Duodenal mucosa (tissue), 2 donors: ENCODE data around the gene KLF11.

Source experiments
- H3K27ac ChIP-seq: one replicate; pipeline ENCODE4 v1.7.0; 2013; ENCODE audit warnings: low read depth, low read length
- H3K27me3 ChIP-seq, 2 donors: one replicate each; pipeline ENCODE4 v1.7.0; 2013; ENCODE audit warnings: low read length in 2 of 2, control low read depth in 1 of 2; ENCODE audit not compliant: insufficient read depth in 2 of 2, control insufficient read depth in 1 of 2
- H3K36me3 ChIP-seq, 2 donors: one replicate each; pipeline ENCODE4 v1.7.0; 2013; ENCODE audit warnings: low read length in 2 of 2, control low read depth in 1 of 2; ENCODE audit not compliant: insufficient read depth in 2 of 2, control insufficient read depth in 1 of 2
- H3K4me1 ChIP-seq, 2 donors: one replicate each; pipeline ENCODE4 v1.7.0; 2013; ENCODE audit warnings: low read length in 2 of 2, control low read depth in 1 of 2; ENCODE audit not compliant: insufficient read depth in 2 of 2, control insufficient read depth in 1 of 2
- H3K4me3 ChIP-seq, 2 donors: one replicate each; pipeline ENCODE4 v1.7.0; 2013; ENCODE audit warnings: low read length in 2 of 2, low read depth in 1 of 2
- H3K9ac ChIP-seq, 2 donors: one replicate each; pipeline ENCODE4 v1.7.0; 2013; ENCODE audit warnings: low read length in 2 of 2, low read depth in 1 of 2
- H3K9me3 ChIP-seq, 2 donors: one replicate each; pipeline ENCODE4 v1.7.0; 2013; ENCODE audit warnings: low read length in 2 of 2, control low read depth in 1 of 2; ENCODE audit not compliant: control insufficient read depth in 1 of 2

KLF11 gene

DNA sequence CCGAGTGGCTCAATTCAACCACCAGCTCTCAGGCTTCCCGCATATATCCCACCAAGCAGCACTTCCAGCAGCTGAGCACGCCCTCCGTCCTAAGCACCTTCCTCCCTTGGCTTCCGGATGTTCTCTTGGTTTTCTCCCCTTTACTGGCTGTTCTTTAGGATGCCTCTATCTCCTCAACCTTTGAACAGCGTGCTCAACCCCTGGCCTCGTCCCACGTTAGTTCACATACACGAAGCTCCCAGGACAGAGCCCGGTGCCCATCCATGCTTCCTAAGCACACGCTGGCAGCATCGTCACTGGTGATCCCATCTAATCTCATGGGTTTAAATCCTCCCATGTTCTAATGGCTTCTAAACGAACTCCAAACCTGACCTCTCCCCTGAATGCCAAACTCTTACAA is 33.2 kb downstream of the KLF11 start:
- no peak overlapping the region for H3K9ac ChIP-seq
- H3K27me3 ChIP-seq, result peaks cover 42 to 50% of the 10 kb centered on the region in 2 donors
- H3K9me3 ChIP-seq, result no peaks in the 10 kb centered on the region
- H3K4me1 ChIP-seq, result peaks cover 0 to 6% of the 10 kb centered on the region in 2 donors
- H3K27ac ChIP-seq, result no peak overlapping the region
- H3K4me3 ChIP-seq, result no peak overlapping the region
- no peaks in the 10 kb centered on the region for H3K36me3 ChIP-seq

GRCh38 chr2:10076988-10077527 is 33.7 kb downstream of the KLF11 start:
- no peak overlapping the region for H3K27ac ChIP-seq
- H3K9me3 ChIP-seq, result no peaks in the 10 kb centered on the region
- no peaks in the 10 kb centered on the region for H3K36me3 ChIP-seq
- H3K9ac ChIP-seq, result no peak overlapping the region
- H3K4me1 ChIP-seq, result peaks cover 0 to 6% of the 10 kb centered on the region in 2 donors
- H3K4me3 ChIP-seq, result no peak overlapping the region
- H3K27me3 ChIP-seq, result peaks cover 42 to 50% of the 10 kb centered on the region in 2 donors

DNA sequence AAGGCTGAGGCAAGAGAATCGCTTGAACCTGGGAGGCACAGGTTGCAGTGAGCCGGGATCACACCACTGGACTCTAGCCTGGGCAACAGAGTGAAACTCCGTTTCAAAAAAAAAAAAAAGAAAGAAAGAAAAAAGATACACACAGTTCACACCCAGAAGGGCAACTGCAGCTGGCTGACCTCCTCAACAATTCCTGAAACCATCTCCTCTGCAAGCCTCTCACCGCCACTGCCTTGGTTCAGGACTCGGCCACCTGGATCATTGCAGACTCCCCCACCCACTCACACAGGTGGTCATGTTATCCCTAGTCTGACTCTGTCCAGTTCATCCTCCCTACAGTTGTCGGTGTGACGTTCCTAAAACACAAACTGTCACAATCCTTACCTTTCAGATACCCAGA is 34.7 kb downstream of the KLF11 start:
- Histone ChIP-seq H3K4me3 (no peak overlapping the region), H3K27me3 (peaks cover 46 to 54% of the 10 kb centered on the region in 2 donors), H3K9me3 (no peaks in the 10 kb centered on the region), H3K4me1 (peaks cover 0 to 6% of the 10 kb centered on the region in 2 donors), H3K27ac (no peak overlapping the region), H3K9ac (no peak overlapping the region), H3K36me3 (no peaks in the 10 kb centered on the region)

DNA sequence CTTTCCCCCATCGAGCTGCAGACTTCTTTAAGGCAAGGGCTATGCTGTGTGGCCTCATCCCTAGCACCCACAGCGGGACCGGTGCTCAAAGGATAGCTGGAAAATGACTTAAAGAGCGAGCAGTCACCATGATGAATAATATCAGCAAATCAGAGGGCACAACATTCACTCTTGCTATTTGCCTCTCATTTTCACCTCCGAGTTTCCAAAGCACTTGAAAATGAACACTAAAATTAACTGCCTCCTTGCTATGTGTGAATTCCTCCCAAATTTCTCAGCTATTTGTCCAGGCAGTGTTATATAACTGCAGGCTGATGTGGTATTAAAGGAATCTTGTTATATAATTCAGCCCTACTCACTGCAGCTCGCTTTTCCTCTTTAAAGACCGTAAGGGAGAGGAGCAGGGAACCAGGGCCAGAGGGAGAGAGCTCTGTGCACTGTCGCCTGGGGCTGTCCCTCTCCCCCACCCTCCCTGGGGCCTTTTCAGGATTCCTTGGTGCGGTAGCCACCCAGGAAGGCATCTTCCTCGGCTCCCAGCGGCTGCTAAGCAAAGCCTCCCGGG is 35.4 kb downstream of the KLF11 start:
- Histone ChIP-seq H3K27me3 (peaks cover 43 to 56% of the 10 kb centered on the region in 2 donors), H3K9me3 (no peaks in the 10 kb centered on the region), H3K9ac (peak overlapping the region in 1 of 2 donors; percentile 48), H3K4me3 (peak overlapping the region; percentile 45 to 56), H3K4me1 (peaks cover 0 to 6% of the 10 kb centered on the region in 2 donors), H3K27ac (peak overlapping the region; percentile 30), H3K36me3 (no peaks in the 10 kb centered on the region)

DNA sequence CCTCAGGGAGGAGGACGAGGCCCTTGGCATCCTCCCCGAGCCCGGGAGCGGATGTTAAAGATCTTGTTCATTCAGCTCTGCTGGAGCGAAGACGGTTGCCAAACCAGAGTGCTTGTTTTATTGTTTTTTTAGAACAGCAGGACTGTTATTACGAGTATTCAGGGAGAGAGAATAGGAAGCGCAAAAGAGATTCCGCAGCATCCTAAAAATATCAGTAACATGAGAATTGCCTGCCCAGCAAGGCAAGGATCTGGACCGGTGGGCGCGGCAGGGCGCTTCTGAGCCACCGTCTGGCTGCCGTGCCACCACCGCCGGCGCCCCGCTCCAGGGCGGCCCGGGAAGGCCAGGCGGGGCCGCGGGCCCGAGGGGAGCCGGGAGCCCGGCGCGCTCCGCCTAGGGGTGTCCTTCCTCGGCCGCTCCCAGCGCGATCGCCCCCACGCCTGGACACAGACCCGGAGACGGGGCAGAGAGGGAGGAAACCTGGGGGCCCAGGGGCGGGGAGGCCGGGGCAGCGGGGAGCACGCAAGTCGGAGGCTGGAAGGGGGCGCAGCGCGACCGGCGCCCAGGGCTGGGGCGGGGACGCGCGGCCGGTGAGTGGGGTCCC is 36.0 kb downstream of the KLF11 start:
- Histone ChIP-seq H3K27me3 (peaks cover 42 to 57% of the 10 kb centered on the region in 2 donors), H3K4me1 (peaks cover 0 to 6% of the 10 kb centered on the region in 2 donors), H3K9ac (peak overlapping the region in 1 of 2 donors; percentile 48), H3K27ac (peak overlapping the region; percentile 30), H3K4me3 (peak overlapping the region; percentile 45 to 56), H3K9me3 (no peaks in the 10 kb centered on the region), H3K36me3 (no peaks in the 10 kb centered on the region)

DNA sequence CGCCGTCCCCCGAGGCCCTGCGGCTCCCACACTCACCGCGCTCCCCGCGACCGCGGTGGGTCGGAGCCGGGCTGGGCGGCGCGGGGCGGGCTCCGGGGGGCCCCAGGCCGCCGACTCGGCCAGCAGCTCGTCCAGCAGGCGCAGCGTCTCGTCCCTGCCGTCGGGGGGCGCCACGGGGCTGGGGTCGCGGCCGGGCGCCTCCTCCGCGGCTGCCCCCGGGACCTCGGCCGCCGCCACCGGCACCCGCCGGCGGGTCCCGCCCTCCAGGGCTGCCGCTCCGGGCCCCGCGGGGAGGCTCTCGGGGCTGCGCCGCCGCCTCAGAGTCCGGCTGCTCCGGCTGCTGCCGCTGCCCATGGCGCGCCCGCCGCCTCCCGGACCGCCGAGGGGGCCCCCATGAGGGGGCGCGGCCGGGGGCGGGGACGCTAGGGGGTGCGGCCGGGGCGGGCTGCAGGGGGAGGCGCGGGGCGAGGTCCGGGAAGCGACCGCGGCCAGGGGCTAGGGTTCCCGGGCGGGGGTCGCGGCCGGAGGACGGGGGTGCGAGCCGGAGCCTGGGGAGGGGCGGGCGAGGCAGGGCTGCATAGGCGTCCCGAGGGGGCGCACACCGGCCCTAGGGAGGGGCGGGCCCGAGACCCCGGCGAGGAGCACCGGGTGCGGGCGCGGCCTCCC is 36.7 kb downstream of the KLF11 start, which contains the start of gene CYS1:
CYS1 (minus strand) TSS at position 542 of the 666 bp plus-strand sequence; CDS start at position 354, 188 bp downstream.
- Histone ChIP-seq H3K9ac (peak within 1 kb of the TSS in 1 of 2 donors; percentile 48), H3K4me3 (peak within 1 kb of the TSS; percentile 51 to 56), H3K4me1 (peaks cover 0 to 6% of the 10 kb centered on the region in 2 donors), H3K36me3 (no peaks in the 10 kb centered on the region), H3K27ac (peak within 1 kb of the TSS; percentile 30), H3K9me3 (no peaks in the 10 kb centered on the region), H3K27me3 (peaks cover 42 to 56% of the 10 kb centered on the region in 2 donors)

GRCh38 chr2:10080536-10081304 is 37.4 kb downstream of the KLF11 start:
- H3K36me3 ChIP-seq, result no peaks in the 10 kb centered on the region
- H3K4me1 ChIP-seq, result peaks cover 0 to 6% of the 10 kb centered on the region in 2 donors
- peaks cover 35 to 51% of the 10 kb centered on the region in 2 donors for H3K27me3 ChIP-seq
- H3K9ac ChIP-seq, result no peak overlapping the region
- peak overlapping the region; percentile 13 to 51 for H3K4me3 ChIP-seq
- H3K9me3 ChIP-seq, result no peaks in the 10 kb centered on the region
- no peak overlapping the region for H3K27ac ChIP-seq

GRCh38 chr2:10083046-10083445 is 39.7 kb downstream of the KLF11 start:
- Histone ChIP-seq H3K27ac (no peak overlapping the region), H3K27me3 (peaks cover 27 to 37% of the 10 kb centered on the region in 2 donors), H3K36me3 (no peaks in the 10 kb centered on the region), H3K9me3 (no peaks in the 10 kb centered on the region), H3K4me1 (peaks cover 0 to 6% of the 10 kb centered on the region in 2 donors), H3K4me3 (no peak overlapping the region), H3K9ac (no peak overlapping the region)

DNA sequence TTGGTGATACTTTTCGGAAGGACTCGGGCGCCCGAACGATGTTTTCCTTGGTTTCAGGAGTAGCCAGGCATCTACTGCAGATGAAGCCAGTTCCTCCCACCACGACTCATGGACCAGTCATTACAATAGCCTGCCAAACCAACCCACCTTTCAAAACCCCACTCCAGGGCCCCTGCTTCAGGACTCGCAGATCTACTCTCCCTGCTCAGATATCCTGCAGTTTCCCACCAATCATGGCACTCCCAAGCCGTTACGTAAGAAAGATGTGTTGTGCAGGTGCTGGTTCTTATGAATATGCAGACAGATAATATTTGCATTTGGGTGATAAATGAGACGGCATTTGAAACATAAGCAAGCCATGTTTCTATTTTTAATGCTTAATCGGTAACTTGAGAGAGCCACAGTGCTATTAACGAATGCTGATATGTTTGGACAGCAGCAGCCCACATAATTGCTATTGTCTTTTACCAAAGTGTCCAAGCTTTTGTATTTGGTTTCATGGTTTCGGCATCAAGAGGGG is 40.4 kb downstream of the KLF11 start:
- Histone ChIP-seq H3K4me3 (no peak overlapping the region), H3K36me3 (no peaks in the 10 kb centered on the region), H3K9ac (no peak overlapping the region), H3K27ac (no peak overlapping the region), H3K4me1 (peaks cover 0 to 6% of the 10 kb centered on the region in 2 donors), H3K27me3 (peaks cover 20 to 31% of the 10 kb centered on the region in 2 donors), H3K9me3 (no peaks in the 10 kb centered on the region)
